HG02588 (cell line): Measurements from ENCODE around the gene SYNE2.

Experiments
- ATAC-seq: cut with Tn5 transposase; IDR thresholded peaks from one replicate; pipeline ENCODE4 v1.9.1; 2021; ENCODE audit warnings: mild to moderate bottlenecking, moderate library complexity; ENCODE audit not compliant: unreplicated experiment

SYNE2 gene

GRCh38 chr14:64212666-64213065 is 359.9 kb downstream of the SYNE2 start:
- no peak for ATAC-seq

DNA sequence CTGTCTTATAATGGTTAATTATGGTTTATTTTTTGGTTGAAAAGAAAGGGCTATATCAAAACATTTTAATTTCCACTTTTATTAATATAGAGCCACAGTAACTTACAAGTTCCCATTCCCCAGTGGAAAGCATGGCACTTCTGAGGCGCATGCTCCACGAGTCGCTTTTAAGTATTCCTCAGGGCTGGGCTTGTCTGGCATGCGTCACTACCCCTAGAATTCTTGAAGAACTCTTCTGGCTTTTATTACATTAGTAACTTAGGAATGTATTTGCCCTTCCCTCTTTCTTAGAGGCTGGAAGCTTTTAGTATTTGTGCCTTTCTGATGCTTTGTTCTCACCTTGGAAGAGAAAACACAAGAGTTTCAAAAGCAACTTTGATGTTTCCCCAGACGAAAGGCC is 360.3 kb downstream of the SYNE2 start:
- ATAC-seq: no peak

GRCh38 chr14:64213853-64214570 is 361.2 kb downstream of the SYNE2 start:
- no peak for ATAC-seq

GRCh38 chr14:64215274-64215673 is 362.5 kb downstream of the SYNE2 start:
- ATAC-seq: no peak

DNA sequence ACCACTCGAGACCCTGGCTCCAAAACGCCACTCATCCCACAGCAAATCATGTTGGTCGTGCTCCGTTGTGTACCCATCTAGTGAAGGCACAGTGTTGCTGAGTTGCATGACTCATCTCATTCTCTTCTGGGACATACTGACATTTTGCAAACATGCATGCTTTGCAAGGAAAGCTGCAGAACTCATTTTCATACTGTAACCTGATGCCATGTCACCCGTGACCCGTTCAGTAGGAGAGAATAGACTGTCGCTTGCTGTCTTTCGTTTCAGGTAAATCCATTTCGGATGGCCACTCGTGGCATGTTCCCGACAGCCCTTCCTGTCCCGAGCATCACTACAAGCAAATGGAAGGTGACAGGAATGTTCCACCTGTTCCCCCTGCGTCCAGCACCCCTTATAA is 363.2 kb downstream of the SYNE2 start:
- no peak for ATAC-seq

DNA sequence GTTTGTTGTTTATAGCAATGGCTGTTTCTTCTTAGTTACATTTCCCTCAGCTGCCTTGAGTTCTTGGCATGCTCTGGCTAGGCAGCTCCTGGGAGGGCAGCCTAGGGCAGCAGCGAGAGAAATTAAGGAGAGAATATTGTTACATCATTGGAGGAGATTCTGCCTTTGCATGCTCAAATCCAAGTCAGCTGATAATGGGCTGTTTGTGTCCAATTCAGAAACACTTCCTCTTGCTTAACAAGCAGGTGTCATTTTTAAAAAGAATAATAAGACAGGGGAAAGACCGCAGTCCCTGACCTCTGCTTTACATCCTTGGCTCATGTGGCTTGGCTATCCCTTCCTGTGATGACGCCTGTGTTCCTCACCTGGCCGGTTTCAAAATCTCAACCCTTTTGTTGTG is 364.5 kb downstream of the SYNE2 start:
- ATAC-seq: no peak

DNA sequence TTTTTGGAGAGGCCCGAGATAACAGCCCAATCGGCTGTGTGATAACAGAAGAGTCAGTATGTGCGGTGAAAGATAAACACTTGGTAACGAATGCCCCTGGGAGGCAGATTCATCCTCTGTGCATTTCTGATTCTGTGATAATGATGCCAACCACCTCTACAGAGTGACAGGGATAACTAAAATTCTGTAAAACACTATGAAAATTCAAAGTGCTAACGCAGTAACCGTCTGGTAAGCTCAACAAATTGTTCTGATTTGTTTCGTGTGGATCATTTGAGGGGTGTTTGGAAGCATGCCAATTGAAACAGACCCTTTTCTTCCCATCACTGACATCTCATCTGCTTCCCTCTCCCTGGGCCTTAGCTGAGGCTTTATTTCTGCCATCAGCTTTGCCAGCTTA is 365.0 kb downstream of the SYNE2 start:
- no peak for ATAC-seq

DNA sequence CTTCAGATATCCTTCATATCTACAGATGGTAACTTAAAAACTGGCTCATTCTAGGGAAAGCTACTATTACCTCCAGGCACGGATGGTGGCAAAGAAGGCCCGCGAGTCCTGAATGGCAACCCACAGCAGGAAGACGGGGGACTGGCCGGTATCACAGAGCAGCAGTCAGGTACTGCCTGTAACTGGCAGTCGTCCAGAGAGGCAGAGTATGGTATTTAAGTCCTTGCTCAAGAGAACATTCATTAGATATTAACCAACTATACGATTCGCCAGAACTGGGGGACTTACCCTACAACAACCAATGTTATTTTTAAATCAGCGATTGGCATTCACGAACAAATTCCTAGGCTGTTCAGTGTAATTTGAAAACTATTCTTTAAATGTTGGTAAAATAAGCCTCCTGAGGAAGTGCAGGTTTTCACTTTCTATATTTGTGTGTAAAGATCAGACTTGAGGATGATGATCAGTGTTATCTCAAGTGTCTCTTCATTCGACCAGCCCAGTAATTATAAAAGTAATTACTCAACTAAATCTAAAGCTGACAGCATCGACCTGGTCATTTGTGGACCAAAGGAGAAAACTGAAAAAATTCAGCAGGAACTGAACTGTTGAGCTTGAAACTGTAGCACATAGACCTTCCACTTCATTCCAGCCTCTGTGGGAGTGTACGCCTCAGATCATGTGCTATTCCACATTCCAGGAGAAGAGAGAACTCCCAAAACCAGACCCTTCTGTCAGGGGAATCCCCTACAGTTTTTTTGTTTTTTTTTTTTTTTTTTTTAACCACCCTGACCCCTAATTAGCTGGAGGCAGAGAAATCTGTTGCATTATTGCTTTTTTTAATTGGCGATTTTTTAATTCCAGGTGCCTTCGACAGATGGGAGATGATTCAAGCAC is 365.8 kb downstream of the SYNE2 start:
- no peak for ATAC-seq

- ATAC-seq: no peak
Measured at GRCh38 chr14:64220056-64220455, 367.3 kb downstream of the SYNE2 start.

GRCh38 chr14:64220466-64220865 is 367.7 kb downstream of the SYNE2 start:
- no peak for ATAC-seq

GRCh38 chr14:64221391-64222003 is 368.7 kb downstream of the SYNE2 start:
- ATAC-seq: no peak

- ATAC-seq: no peak
Measured at GRCh38 chr14:64225151-64225757, 372.4 kb downstream of the SYNE2 start.

DNA sequence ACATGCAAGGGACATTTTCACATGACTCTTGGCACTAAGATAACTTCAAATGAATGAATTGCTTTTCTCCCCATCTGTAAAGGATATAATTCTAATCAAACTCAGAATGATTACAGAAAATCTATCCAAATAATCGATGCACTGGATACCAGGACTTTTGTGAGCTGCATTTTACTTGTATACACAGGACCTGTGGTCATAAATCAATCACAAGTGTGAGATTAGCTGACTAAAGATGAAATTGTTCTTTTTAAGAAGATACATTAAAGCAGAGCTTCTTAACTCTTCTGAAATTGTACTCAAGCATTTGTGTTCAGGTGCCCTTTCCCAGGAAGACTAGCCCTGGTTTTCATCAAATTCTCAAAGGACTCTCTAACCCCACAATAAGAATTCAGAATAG is 375.1 kb downstream of the SYNE2 start:
- ATAC-seq: no peak

GRCh38 chr14:64229489-64229888 is 376.7 kb downstream of the SYNE2 start:
- no peak for ATAC-seq

- ATAC-seq: peak; percentile 32
Measured at GRCh38 chr14:64232095-64232838, 379.5 kb downstream of the SYNE2 start.

DNA sequence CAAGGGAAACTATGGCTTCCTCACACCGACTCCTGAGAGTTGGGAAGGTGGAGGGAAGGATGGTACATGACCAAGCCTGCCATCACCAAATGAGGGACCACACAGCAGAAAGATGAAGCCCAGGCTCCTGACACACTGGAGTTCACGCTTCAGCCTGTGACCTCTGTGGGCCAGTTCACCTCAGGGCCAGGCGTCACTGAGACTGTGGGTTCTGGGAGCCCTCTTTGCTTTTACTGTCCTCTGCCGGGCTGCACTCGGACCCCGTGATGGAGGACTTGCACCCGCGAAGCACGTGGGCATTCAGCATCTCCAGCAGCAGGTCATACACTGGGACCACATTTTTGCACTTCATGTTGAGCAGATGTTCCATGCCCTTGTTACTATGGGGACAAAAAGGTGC is 380.1 kb downstream of the SYNE2 start:
- no peak for ATAC-seq

DNA sequence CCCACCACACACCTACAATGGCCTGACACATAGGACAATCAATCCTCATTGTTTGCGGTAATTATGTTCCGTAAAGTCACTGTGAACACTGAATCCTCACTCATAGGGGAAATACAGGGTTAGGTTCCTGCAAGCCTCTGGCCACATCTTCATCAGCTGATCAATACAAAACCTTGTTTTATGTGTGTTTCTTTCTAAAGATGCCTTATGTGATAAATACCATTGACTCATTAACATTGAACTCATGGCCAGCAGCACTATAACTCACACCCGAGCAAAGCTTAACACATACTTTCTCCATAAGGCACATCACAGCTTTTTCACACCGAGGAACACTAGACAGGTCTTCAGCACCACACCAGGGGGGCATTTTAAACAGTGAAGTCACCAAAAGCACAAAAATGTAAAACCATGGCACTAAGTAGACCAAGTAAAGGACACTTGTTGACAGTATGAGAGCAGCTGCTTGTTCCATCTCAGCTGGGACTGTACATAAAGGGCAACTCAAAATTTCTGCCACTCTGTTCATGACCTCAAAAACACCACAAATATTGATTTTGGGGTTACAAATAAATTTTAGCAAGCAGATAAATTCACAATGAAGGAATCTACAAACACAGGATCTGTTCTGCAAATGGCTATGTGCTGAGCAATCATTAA is 380.9 kb downstream of the SYNE2 start:
- no peak for ATAC-seq

GRCh38 chr14:64234877-64235651 is 382.3 kb downstream of the SYNE2 start:
- ATAC-seq: no peak
